HG03103 (cell line): ENCODE measurements around the gene TMX4.

Experiments used
- ATAC-seq: cut with Tn5 transposase; IDR thresholded peaks from one replicate; pipeline ENCODE4 v1.9.1; 2021; ENCODE audit warnings: low read depth; ENCODE audit not compliant: unreplicated experiment

The TMX4 gene

GRCh38 chr20:8020314-8021079, 936 bp upstream of the TMX4 start:
- ATAC-seq: peak; percentile 35

- ATAC-seq: no peak
Measured at GRCh38 chr20:8019998-8020247, 362 bp upstream of the TMX4 start.

- ATAC-seq: peak; percentile 55
Measured at GRCh38 chr20:8018958-8019245, 659 bp downstream of the TMX4 start.

- ATAC-seq: no peak
Measured at GRCh38 chr20:8012724-8013123, 6.8 kb downstream of the TMX4 start.

GRCh38 chr20:8008733-8009132, 10.8 kb downstream of the TMX4 start:
- no peak for ATAC-seq

GRCh38 chr20:8007490-8007889, 12.1 kb downstream of the TMX4 start:
- ATAC-seq: no peak

GRCh38 chr20:8005575-8006366, 13.8 kb downstream of the TMX4 start:
- ATAC-seq: no peak

GRCh38 chr20:8005033-8005432, 14.5 kb downstream of the TMX4 start:
- ATAC-seq: no peak

- no peak for ATAC-seq
Measured at GRCh38 chr20:8002056-8002455, 17.5 kb downstream of the TMX4 start.

GRCh38 chr20:8000796-8001195, 18.8 kb downstream of the TMX4 start:
- ATAC-seq: no peak

- ATAC-seq: no peak
Measured at GRCh38 chr20:7996898-7997297, 22.7 kb downstream of the TMX4 start.

GRCh38 chr20:7994809-7995208, 24.8 kb downstream of the TMX4 start:
- ATAC-seq: no peak

GRCh38 chr20:7993703-7994102, 25.9 kb downstream of the TMX4 start:
- ATAC-seq: no peak

GRCh38 chr20:7993238-7993637, 26.3 kb downstream of the TMX4 start:
- no peak for ATAC-seq

GRCh38 chr20:7990385-7990784, 29.2 kb downstream of the TMX4 start:
- no peak for ATAC-seq

- no peak for ATAC-seq
Measured at GRCh38 chr20:7989379-7989778, 30.2 kb downstream of the TMX4 start.

- no peak for ATAC-seq
Measured at GRCh38 chr20:7985916-7986315, 33.6 kb downstream of the TMX4 start.

- ATAC-seq: no peak
Measured at GRCh38 chr20:7984192-7984591, 35.4 kb downstream of the TMX4 start.

GRCh38 chr20:7981374-7981773, 38.2 kb downstream of the TMX4 start:
- ATAC-seq: no peak

GRCh38 chr20:7980332-7981046, 39.1 kb downstream of the TMX4 start:
- ATAC-seq: peak; percentile 80

- no peak for ATAC-seq
Measured at GRCh38 chr20:7977709-7978108, 41.9 kb downstream of the TMX4 start.
